EH (cell line): ENCODE results near the gene PTCH2.
"Not testable (repeated sequence)": the region's sequence is repeated elsewhere in the genome, so short reads cannot be mapped to it uniquely, and the experiment has no call there.

Experiments
- DNase-seq: peaks from one replicate; pipeline ENCODE4 v3.0.0-alpha.2; 2015; ENCODE audit warnings: low read depth

PTCH2 gene

GRCh38 chr1:44819608-44820327 lies 23.3 kb downstream of the PTCH2 start:
- peak; percentile 95 for DNase-seq

GRCh38 chr1:44819196-44819607 lies 23.9 kb downstream of the PTCH2 start:
- no peak for DNase-seq

GRCh38 chr1:44817771-44818495 lies 25.1 kb downstream of the PTCH2 start:
- DNase-seq = no peak

GRCh38 chr1:44817307-44817706 lies 25.7 kb downstream of the PTCH2 start:
- no peak for DNase-seq

GRCh38 chr1:44815926-44816325 lies 27.1 kb downstream of the PTCH2 start:
- not testable (repeated sequence) for DNase-seq

GRCh38 chr1:44812822-44813543 lies 30.1 kb downstream of the PTCH2 start:
- peak; percentile 15 for DNase-seq

GRCh38 chr1:44811234-44811633 lies 31.8 kb downstream of the PTCH2 start:
- DNase-seq = no peak

GRCh38 chr1:44810762-44811105 lies 32.3 kb downstream of the PTCH2 start:
- DNase-seq = not testable (repeated sequence)

- peak; percentile 58 for DNase-seq
Observed at GRCh38 chr1:44810101-44810761, 32.8 kb downstream of the PTCH2 start.

- DNase-seq = peak; percentile 83
Observed at GRCh38 chr1:44808938-44809917, 33.8 kb downstream of the PTCH2 start.

GRCh38 chr1:44808063-44808937 lies 34.8 kb downstream of the PTCH2 start, which contains the start of gene BTBD19:
Gene BTBD19 (plus strand): TSS chr1:44808523. CDS start chr1:44808821, 298 bp downstream.
- peak; percentile 96 for DNase-seq

GRCh38 chr1:44807364-44808062 lies 35.5 kb downstream of the PTCH2 start:
- DNase-seq = peak; percentile 100

GRCh38 chr1:44806704-44807363 lies 36.2 kb downstream of the PTCH2 start, which contains the start of gene DYNLT4:
Gene DYNLT4 (minus strand): TSS chr1:44807351. CDS start chr1:44806668, 683 bp downstream.
- DNase-seq = no peak

GRCh38 chr1:44806025-44806703 lies 36.9 kb downstream of the PTCH2 start:
- DNase-seq = no peak

GRCh38 chr1:44805311-44806024 lies 37.6 kb downstream of the PTCH2 start:
- no peak for DNase-seq

GRCh38 chr1:44803312-44804095 lies 39.5 kb downstream of the PTCH2 start:
- DNase-seq = no peak

GRCh38 chr1:44803062-44803311 lies 40.1 kb downstream of the PTCH2 start:
- no peak for DNase-seq
